Activated naive CD8-positive, alpha-beta T cell (primary cell): ENCODE data around the gene FOSB.
A peak's percentile ranks its signal among the peaks of the same experiment; 100 is the strongest.

Experiments
- H3K27ac Mint-ChIP-seq: one replicate; pipeline ENCODE4 v1.8.0; 2021; ENCODE audit warnings: mixed read lengths
- H3K27me3 Mint-ChIP-seq: one replicate; pipeline ENCODE4 v1.8.0; 2021; ENCODE audit warnings: mixed read lengths
- H3K36me3 Mint-ChIP-seq: one replicate; pipeline ENCODE4 v1.8.0; 2021; ENCODE audit warnings: mixed read lengths
- H3K4me1 Mint-ChIP-seq: one replicate; pipeline ENCODE4 v1.8.0; 2021; ENCODE audit warnings: low read depth, mixed read lengths
- H3K4me3 Mint-ChIP-seq: one replicate; pipeline ENCODE4 v1.8.0; 2021; ENCODE audit warnings: mild to moderate bottlenecking, mixed read lengths
- H3K9me3 Mint-ChIP-seq: one replicate; pipeline ENCODE4 v1.8.0; 2021; ENCODE audit warnings: low read depth, mixed read lengths

The FOSB gene

DNA sequence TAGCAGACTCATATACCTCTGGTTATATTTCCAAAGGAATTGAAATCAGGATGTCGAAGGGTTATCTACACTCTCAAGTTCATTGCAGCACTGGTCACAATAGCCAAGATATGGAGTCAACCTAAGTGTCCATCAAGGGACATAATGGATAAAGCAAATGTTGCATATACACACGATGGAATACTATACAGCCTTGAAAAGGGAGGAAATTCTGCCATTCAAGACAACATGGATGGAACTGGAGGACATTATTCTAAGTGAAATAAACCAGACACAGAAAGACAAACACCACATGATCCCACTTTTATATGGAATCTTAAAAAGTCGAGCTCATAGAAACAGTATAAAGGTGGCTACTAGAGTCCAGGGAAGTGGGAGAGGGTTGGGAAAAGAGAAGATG, 30.5 kb upstream of the FOSB start:
- no peak overlapping the region for H3K27ac Mint-ChIP-seq
- peaks cover 14% of the 10 kb centered on the region for H3K4me1 Mint-ChIP-seq
- no peaks in the 10 kb centered on the region for H3K36me3 Mint-ChIP-seq
- no peak overlapping the region for H3K4me3 Mint-ChIP-seq
- H3K27me3 Mint-ChIP-seq = no peaks in the 10 kb centered on the region
- no peaks in the 10 kb centered on the region for H3K9me3 Mint-ChIP-seq

DNA sequence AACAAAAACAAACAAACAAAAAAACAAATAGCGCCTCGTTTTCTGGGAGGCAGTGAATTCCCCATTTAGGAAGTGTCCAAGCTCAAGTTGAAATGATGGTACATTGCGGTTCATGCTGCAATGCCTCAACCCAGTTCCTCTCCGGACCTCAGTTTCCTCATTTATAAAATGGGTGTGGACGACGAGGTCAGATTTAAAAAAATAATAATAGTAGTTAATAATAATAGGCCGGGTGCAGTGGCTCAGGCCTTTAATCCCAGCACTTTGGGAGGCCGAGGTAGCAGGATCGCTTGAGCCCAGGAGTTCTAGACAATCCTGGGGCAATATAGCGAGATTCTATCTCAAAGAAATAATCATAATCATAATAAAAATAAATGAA, 28.6 kb upstream of the FOSB start:
- no peak overlapping the region for H3K27ac Mint-ChIP-seq
- H3K36me3 Mint-ChIP-seq = no peaks in the 10 kb centered on the region
- H3K27me3 Mint-ChIP-seq = no peaks in the 10 kb centered on the region
- peak overlapping the region; percentile 32 for H3K4me3 Mint-ChIP-seq
- peaks cover 26% of the 10 kb centered on the region for H3K4me1 Mint-ChIP-seq
- no peaks in the 10 kb centered on the region for H3K9me3 Mint-ChIP-seq

DNA sequence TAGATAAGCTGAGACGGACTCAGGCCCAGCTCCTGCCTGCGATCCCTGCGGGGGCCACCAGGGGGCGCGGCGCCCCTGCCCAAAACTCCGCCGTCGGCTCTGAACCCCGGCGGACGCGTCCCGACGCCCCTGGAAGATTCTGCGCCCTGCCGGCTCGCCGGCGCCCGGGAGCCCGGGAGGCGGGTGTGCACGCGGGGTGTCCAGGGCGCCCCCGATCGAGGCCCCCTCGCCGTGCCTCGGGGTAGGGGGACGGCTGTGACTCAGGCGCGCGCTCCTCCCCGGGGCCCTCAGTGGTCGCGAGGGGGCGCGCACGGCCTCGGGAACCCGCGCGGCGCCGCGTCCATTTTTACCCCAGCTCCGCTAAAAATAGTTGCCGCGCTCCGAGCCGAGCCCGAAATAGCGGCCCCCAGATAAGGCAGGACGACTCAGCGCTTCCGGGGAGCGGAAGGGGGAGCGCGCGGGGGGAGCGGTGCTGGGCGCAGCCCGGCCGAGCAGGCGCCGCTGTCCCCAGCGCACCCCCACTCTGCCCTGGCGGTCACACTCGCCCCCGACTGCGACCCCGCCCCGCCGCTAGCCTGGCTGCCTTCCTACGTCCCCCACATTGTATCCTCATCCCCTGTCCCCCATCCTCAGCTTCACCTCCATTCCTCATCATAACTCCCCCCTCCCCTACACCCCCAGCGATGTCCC, 28.1 kb upstream of the FOSB start:
- Mint-ChIP-seq H3K27ac (no peak overlapping the region), H3K4me1 (peaks cover 29% of the 10 kb centered on the region), H3K4me3 (peak overlapping the region; percentile 80), H3K36me3 (no peaks in the 10 kb centered on the region), H3K27me3 (no peaks in the 10 kb centered on the region), H3K9me3 (no peaks in the 10 kb centered on the region)

DNA sequence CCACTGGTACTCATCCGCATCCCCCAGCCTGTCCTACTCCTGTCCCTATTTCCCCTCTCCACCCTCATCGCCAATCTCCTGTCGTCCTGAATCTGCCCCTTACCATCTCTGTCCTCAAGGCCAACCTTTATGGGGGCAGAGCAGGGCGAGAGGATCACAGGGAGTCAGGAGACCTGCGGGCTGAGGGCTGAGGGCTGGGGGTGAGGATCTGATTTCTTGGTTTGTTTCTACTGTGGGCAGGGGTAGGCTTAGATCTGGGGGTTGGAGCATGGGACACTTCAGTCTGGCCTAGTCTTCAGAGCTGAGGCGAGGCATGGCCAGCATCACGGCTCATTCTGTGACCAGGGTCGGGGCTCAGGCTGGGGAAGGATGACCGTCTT, 27.5 kb upstream of the FOSB start:
- H3K4me1 Mint-ChIP-seq = peaks cover 33% of the 10 kb centered on the region
- H3K27me3 Mint-ChIP-seq = no peaks in the 10 kb centered on the region
- H3K36me3 Mint-ChIP-seq = no peaks in the 10 kb centered on the region
- peak overlapping the region; percentile 80 for H3K4me3 Mint-ChIP-seq
- H3K27ac Mint-ChIP-seq = peak overlapping the region; percentile 61
- no peaks in the 10 kb centered on the region for H3K9me3 Mint-ChIP-seq

DNA sequence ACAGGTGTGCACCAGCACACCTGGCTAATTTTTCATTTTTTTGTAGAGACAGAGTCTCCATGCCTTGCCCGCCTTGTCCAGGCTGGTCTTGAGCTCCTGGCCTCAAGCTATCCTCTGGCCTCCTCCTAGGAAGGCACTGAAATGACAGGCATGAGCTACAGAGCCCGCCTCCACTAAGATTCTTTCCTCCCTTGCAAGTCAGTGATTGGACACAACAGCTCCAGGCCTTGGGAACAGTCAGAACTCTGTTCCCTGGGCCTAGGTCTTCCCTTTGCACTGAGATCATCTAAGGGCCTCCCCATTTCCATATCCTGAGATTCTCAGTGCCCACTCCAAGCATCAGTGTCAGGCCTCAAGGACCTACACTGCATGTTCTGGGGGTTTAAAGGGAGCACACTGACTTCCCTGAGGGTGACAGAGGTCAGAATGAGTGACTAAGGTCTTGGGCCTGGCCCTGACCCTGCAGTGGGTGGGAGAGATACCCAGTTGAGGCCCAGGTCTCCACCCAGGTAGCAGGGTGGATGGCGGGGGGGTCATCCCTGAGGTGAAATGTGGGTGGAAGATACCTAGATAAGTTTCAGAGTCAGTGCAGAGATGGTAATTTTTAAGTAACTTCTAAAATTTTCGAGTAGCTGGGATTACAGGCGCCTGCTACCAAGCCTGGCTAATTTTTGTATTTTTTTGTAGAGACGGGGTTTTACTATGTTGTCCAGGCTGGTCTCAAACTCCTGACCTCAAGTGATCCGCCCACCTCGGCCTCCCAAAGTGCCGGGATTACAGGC, 26.7 kb upstream of the FOSB start:
- H3K4me3 Mint-ChIP-seq = peak overlapping the region; percentile 80
- peaks cover 37% of the 10 kb centered on the region for H3K4me1 Mint-ChIP-seq

DNA sequence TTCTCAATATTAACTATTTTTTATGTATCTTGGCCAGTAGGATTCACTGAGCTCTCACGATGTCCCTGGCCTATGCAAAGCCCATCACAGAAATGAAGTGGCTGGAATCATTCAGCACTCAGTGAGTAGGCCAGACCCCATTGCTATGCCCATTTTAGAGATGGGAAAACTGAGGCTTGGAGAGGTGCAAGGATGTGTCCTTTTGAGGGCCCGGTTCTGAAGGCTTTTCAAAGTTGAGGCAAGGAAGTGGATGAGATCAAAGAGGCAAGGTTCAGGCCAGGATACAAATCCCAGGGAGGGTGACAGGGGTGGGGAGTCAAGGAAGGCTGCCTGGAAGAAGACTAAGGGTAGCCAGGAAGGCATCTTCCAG, 25.4 kb upstream of the FOSB start:
- Mint-ChIP-seq H3K4me3 (peak overlapping the region; percentile 88), H3K4me1 (peaks cover 42% of the 10 kb centered on the region), H3K27ac (no peak overlapping the region), H3K9me3 (no peaks in the 10 kb centered on the region), H3K36me3 (peaks cover under 1% of the 10 kb centered on the region), H3K27me3 (no peaks in the 10 kb centered on the region)

More for the DNA sequence above, 26.7 kb upstream of the FOSB start:
- Mint-ChIP-seq H3K36me3 (no peaks in the 10 kb centered on the region), H3K27me3 (no peaks in the 10 kb centered on the region), H3K27ac (peak overlapping the region; percentile 61), H3K9me3 (no peaks in the 10 kb centered on the region)

DNA sequence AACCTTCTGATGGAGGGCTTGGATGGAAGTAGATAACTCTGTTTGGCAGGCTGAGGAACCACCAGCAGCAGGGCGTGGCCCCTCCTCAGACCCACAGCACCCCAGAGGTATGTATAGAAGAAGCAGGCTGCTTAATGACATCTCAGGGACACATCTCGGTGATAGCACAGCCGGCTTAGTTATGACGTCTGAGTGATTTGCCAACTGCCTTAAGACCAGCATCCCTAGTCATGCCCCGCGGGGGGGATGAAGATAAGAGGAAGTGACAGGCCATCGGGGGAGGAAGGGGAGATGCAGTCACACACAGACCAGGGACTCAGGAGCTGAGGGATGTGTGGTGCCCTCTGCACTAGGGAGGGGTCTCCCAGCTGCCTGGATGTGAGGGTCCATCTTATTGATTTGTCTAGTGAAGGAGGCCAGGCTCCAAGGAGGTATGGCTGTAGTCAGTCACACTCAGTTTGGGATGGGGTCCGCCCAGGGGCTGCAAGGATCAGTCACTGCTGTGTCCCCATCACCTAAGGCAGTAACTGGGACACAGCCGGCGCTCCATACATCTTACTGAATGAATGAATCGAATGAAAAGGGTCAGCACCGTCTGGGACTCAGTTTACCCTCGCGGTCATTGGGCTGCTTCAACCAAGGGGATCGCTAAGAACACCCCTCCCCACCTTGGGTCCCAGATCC, 24.9 kb upstream of the FOSB start:
- Mint-ChIP-seq H3K4me3 (peak overlapping the region; percentile 88), H3K27ac (peak overlapping the region; percentile 66), H3K27me3 (no peaks in the 10 kb centered on the region), H3K4me1 (peaks cover 45% of the 10 kb centered on the region), H3K36me3 (peaks cover 2% of the 10 kb centered on the region), H3K9me3 (no peaks in the 10 kb centered on the region)

DNA sequence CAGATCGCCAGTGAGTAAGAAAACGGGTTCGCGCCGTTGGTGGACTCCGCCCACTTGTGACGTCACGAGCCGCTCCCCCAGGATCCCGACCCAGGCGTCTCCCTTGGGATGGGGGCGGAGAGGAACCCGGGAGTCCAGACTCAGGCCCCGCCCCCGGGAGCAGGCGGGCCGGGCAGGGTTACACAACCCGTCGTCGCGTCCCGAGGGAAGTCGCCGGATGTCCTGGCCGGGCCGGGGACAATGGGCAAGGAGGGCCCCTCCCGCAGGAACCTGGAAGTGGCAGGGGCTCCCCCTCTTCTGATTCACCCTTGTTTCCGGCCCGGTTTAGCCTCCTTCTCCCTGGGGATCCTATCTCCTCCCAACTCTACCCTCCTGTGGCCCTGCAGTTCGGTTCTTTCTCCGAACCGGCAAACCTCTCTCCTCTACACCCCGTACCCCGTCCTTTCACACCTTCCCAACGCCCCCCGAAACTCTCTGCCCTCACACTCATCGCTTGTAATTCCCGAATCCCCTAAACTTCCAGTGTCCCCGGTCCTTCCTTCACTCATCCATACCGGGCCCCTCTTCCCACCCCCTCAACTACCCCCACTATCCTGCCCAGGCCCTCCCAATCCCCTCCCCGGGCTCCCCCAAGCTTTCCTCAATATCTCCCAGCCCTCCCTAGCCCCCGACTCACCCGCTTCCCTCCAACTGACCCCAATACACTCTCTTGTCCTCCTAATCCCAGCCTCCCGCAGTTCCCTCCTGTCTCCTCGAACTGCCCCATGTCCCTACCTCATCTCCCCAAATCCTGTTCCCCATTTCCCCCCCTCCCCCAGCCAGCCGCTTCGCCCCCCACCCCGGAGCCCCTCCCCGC, 24.1 kb upstream of the FOSB start:
- no peaks in the 10 kb centered on the region for H3K9me3 Mint-ChIP-seq
- no peaks in the 10 kb centered on the region for H3K27me3 Mint-ChIP-seq
- H3K4me3 Mint-ChIP-seq = peak overlapping the region; percentile 88
- H3K36me3 Mint-ChIP-seq = peaks cover 2% of the 10 kb centered on the region
- no peak overlapping the region for H3K27ac Mint-ChIP-seq
- peaks cover 49% of the 10 kb centered on the region for H3K4me1 Mint-ChIP-seq

DNA sequence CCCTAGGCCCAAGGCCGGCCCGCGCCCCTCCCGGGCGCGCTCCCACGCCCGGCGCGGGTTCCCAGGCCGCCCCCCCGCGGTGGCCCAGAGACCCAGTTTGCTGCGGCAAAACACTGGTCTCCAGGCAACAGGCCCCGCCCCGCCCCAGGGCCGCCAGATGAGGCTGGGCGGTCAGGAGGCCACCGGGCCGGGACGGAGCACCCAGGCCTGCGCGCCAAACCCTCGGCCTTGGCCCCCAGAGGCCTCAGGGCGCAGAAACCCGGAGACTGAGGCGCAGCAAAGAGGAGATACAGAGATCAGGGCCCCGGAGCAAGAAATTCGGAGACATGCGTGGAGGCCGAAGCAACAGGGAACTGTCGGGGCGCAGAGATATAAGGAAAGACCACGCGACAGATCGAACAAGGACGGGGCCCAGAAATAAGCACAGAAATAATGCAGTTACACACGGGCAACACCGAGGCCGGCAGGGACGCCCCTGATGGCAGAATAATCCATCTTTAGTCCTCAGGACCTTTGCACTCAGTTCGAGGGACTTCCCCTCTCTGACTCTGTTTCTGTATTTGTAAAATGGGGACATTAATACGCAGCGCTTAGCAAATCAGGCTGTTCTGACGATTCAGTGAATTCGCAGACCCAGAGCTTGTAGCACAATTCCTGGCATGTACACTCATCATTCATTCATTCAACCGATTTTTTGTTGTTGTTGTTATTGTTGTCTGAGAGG, 23.3 kb upstream of the FOSB start:
- peak overlapping the region; percentile 59 for H3K4me3 Mint-ChIP-seq

DNA sequence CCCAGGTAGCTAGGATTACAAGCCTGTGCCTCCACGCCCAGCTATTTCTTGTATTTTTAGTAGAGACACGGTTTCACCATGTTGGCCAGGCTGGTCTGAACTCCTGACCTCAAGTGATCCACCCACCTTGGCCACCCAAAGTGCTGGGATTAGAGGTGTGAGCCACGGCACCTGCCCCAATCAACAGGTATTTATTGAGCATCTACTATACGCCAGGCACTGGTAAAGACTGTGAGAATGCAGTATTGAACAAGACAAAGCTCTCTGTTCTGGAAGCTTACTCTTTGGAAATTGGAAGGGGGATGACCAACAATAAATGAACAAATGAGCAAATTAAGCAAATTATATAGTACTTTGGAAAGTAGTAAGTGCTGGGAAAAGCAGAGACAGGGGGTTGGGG, 22.7 kb upstream of the FOSB start:
- H3K4me1 Mint-ChIP-seq = peaks cover 58% of the 10 kb centered on the region
- H3K27ac Mint-ChIP-seq = peak overlapping the region; percentile 54
- H3K36me3 Mint-ChIP-seq = peaks cover 2% of the 10 kb centered on the region
- H3K4me3 Mint-ChIP-seq = peak overlapping the region; percentile 59
- H3K27me3 Mint-ChIP-seq = no peaks in the 10 kb centered on the region
- no peaks in the 10 kb centered on the region for H3K9me3 Mint-ChIP-seq

More for the DNA sequence above, 23.3 kb upstream of the FOSB start:
- H3K27ac Mint-ChIP-seq = peak overlapping the region; percentile 54
- peaks cover 2% of the 10 kb centered on the region for H3K36me3 Mint-ChIP-seq
- H3K27me3 Mint-ChIP-seq = no peaks in the 10 kb centered on the region
- H3K4me1 Mint-ChIP-seq = peaks cover 54% of the 10 kb centered on the region
- no peaks in the 10 kb centered on the region for H3K9me3 Mint-ChIP-seq

DNA sequence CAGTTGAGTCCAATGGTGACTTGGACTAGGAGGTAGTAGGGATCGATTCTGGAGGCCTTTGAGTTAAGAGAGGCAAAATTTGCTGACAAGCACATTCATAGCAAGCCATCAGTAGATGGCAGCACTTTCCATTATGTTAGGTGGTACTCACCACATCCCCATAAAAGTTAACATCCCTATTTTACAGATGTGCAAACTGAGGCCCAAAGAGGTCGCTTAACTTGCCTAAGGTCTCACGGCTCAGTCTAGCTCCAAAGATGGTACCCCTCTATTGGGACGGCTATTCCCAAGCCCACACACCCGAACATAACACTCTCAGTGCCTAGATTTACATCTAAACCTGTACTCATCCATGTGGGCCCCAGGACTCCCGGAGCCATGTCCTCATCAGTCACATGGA, 21.5 kb upstream of the FOSB start:
- Mint-ChIP-seq H3K4me1 (peaks cover 54% of the 10 kb centered on the region), H3K27ac (no peak overlapping the region), H3K4me3 (peak overlapping the region; percentile 46), H3K27me3 (no peaks in the 10 kb centered on the region), H3K9me3 (no peaks in the 10 kb centered on the region), H3K36me3 (peaks cover 2% of the 10 kb centered on the region)

DNA sequence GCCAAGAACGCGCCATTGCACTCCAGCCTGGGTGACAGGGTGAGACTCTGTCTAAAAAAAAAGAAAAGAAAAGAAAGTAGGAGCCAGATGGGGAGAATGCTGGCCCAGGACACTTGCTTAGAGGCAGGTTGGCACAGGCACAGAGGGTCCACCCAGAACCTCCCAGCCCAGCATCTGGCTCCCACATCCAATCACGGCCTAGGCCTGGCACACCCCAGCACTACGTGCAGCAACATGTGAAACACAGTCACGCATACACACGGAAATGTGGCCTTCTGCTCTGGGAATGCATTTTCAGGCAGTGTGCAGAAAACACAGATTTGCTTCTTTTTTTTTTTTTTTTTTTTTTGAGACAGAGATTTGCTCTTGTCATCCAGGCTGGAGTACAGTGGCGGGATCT, 20.9 kb upstream of the FOSB start:
- Mint-ChIP-seq H3K9me3 (no peaks in the 10 kb centered on the region), H3K27ac (no peak overlapping the region), H3K4me1 (peaks cover 60% of the 10 kb centered on the region), H3K27me3 (no peaks in the 10 kb centered on the region), H3K4me3 (no peak overlapping the region), H3K36me3 (peaks cover 2% of the 10 kb centered on the region)

DNA sequence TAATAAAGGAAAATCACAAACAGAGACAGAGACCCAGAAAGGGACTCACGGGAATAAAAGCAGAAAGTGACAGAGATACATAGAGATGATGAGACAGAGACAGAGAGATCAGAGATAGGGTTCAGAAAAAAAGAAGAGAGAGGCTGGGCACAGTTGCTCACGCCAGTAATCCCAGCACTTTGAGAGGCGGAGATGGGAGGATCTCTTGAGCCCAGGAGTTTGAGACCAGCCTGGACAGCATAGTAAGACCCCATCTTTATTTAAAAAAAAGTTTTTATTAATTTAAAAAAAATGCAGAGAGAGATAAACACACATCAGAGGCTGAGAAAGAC, 19.4 kb upstream of the FOSB start:
- peaks cover 53% of the 10 kb centered on the region for H3K4me1 Mint-ChIP-seq
- peaks cover 2% of the 10 kb centered on the region for H3K36me3 Mint-ChIP-seq
- H3K9me3 Mint-ChIP-seq = no peaks in the 10 kb centered on the region
- H3K27me3 Mint-ChIP-seq = no peaks in the 10 kb centered on the region
- H3K4me3 Mint-ChIP-seq = peak overlapping the region; percentile 38
- no peak overlapping the region for H3K27ac Mint-ChIP-seq

DNA sequence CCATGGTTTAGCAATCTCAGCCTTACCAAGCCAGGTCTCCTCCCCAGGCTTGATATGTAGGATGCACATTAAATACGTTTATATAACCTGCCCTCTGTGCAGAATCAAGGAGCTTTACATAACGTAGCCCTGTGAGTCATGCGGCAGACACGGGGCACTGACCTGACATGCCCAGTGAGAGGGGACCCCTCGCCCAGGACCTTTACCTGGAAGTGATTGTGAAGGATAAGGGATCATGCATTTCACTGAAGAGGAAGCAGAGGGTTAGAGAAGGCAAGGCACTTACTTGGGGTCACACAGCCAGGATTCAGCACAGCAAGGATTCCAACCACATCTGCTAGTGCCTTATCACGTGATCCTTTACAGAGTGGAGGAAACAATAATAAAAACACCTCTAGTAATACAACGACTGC, 18.9 kb upstream of the FOSB start:
- peaks cover 2% of the 10 kb centered on the region for H3K36me3 Mint-ChIP-seq
- no peaks in the 10 kb centered on the region for H3K27me3 Mint-ChIP-seq
- H3K9me3 Mint-ChIP-seq = no peaks in the 10 kb centered on the region
- peaks cover 51% of the 10 kb centered on the region for H3K4me1 Mint-ChIP-seq
- H3K27ac Mint-ChIP-seq = no peak overlapping the region
- peak overlapping the region; percentile 68 for H3K4me3 Mint-ChIP-seq
